GM12878 (cell line): ENCODE results near the gene RASGRF1. TPM values are rescaled to one million over a fixed set of nuclear protein-coding genes. Genes with fewer than 3 reads are reported as not detected.

Source experiments
- BACH1 ChIP-seq: fragments of 450-650 bp; IDR thresholded peaks from 2 replicates; pipeline ENCODE4 v1.6.1; 2017; ENCODE audit warnings: mild to moderate bottlenecking, borderline replicate concordance
- BHLHE40 ChIP-seq, 2 experiments: fragments of 450-650 bp in 1 of 2; IDR thresholded peaks; 2 replicates each; pipeline ENCODE4 v1.6.1; 2011 to 2017; ENCODE audit warnings: low read depth in 2 of 2, borderline replicate concordance in 1 of 2, improper control_type of control experiment in 1 of 2, low read length in 1 of 2, mild to moderate bottlenecking in 1 of 2
- CBFB ChIP-seq: IDR thresholded peaks from 2 replicates; pipeline ENCODE4 v1.6.1; 2016; ENCODE audit warnings: antibody characterized with exemption, low read depth
- CHD1 ChIP-seq: IDR thresholded peaks from 2 replicates; pipeline ENCODE4 v1.6.1; 2012; ENCODE audit warnings: low read depth, low read length, improper control_type of control experiment
- CREM ChIP-seq: IDR thresholded peaks from 2 replicates; pipeline ENCODE4 v1.6.1; 2014; ENCODE audit warnings: antibody characterized with exemption, low read depth
- EED ChIP-seq: sonication (generic); IDR thresholded peaks from 2 replicates; pipeline ENCODE4 v1.6.1; 2016; ENCODE audit warnings: antibody characterized with exemption, low read depth
- IRF4 ChIP-seq: IDR thresholded peaks from 2 replicates; pipeline ENCODE4 v1.6.1; 2011; ENCODE audit warnings: low read depth, low read length
- KLF5 ChIP-seq: fragments of 450-650 bp; IDR thresholded peaks from 2 replicates; pipeline ENCODE4 v1.6.1; 2014; ENCODE audit warnings: mild to moderate bottlenecking; ENCODE audit not compliant: partially characterized antibody
- NFYA ChIP-seq: IDR thresholded peaks from 2 replicates; pipeline ENCODE4 v1.6.1; 2011; ENCODE audit warnings: low read depth, mild to moderate bottlenecking, low read length, improper control_type of control experiment, borderline replicate concordance
- NFYB ChIP-seq: IDR thresholded peaks from 2 replicates; pipeline ENCODE4 v1.6.1; 2011; ENCODE audit warnings: low read depth, mild to moderate bottlenecking, low read length, improper control_type of control experiment, moderate library complexity; ENCODE audit not compliant: insufficient read depth
- POLR2A ChIP-seq: IDR thresholded peaks from 2 replicates; pipeline ENCODE4 v1.6.1; 2011; ENCODE audit warnings: low read depth, mild to moderate bottlenecking, low read length
- POLR2AphosphoS2 ChIP-seq: IDR thresholded peaks from 2 replicates; pipeline ENCODE4 v1.6.1; 2011; ENCODE audit warnings: low read depth, mild to moderate bottlenecking, low read length, improper control_type of control experiment, moderate library complexity
- RUNX3 ChIP-seq: IDR thresholded peaks from 2 replicates; pipeline ENCODE4 v1.6.1; 2012; ENCODE audit warnings: low read length, inconsistent platforms
- SIX5 ChIP-seq: IDR thresholded peaks from 2 replicates; pipeline ENCODE4 v1.6.1; 2011; ENCODE audit warnings: mild to moderate bottlenecking, low read depth, low read length, moderate library complexity; ENCODE audit not compliant: severe bottlenecking
- SP1 ChIP-seq: IDR thresholded peaks from one replicate; pipeline ENCODE4 v1.6.1; 2011; ENCODE audit warnings: low read depth, low read length
- SREBF1 ChIP-seq: IDR thresholded peaks from 2 replicates; pipeline ENCODE4 v1.6.1; 2012; ENCODE audit warnings: mild to moderate bottlenecking, low read length
- SRF ChIP-seq, 2 experiments: IDR thresholded peaks; 2 replicates each; pipeline ENCODE4 v1.6.1; 2011; ENCODE audit warnings: low read depth in 2 of 2, low read length in 2 of 2, mild to moderate bottlenecking in 1 of 2, moderate library complexity in 1 of 2
- TBL1XR1 ChIP-seq: IDR thresholded peaks from 2 replicates; pipeline ENCODE4 v1.6.1; 2012; ENCODE audit warnings: low read depth, low read length, improper control_type of control experiment
- YY1 ChIP-seq: IDR thresholded peaks from 2 replicates; pipeline ENCODE4 v1.6.1; 2011; ENCODE audit warnings: low read depth, mild to moderate bottlenecking, low read length
- polyA plus RNA-seq, 11 experiments: library from polyadenylated mRNA; depleted of rRNA in 4 of 11; unstranded in 6 of 11; stranded (reverse) in 5 of 11; fragments of >200 nt; fragmentation: Nextera tagmentation in 4 of 11; fragmentation: Illumina TruSeq in 1 of 11; extraction: Ambion mirVana in 4 of 11; extraction: Trizol in 1 of 11; gene quantifications; 1 replicate in 1 of 11; 2 replicates in 10 of 11; pipeline versions ENCODE4 v1.2.1 to v1.2.3, GENCODE V29; 2011 to 2016; ENCODE audit warnings: inconsistent platforms in 2 of 11, missing spikeins in 2 of 11, low read depth in 1 of 11
- total RNA-seq, 4 experiments: library from RNA; depleted of rRNA in 3 of 4; stranded (reverse); fragments of >200 nt in 3 of 4; fragmentation: Illumina TruSeq in 1 of 4; extraction: Trizol in 1 of 4; gene quantifications; 2 replicates each; pipeline versions ENCODE4 v1.2.1 to v1.2.3, GENCODE V29; 2013 to 2021
- TF ChIP-seq, protein P1 (sequence below), 3 experiments: IDR thresholded peaks in 2 of 3; conservative IDR thresholded peaks in 1 of 3; 2 replicates each; pipeline ENCODE4 v1.5.1; 2011; ENCODE audit warnings: low read depth in 3 of 3, low read length in 3 of 3, mild to moderate bottlenecking in 3 of 3, control low read depth in 2 of 3, moderate library complexity in 2 of 3, inconsistent platforms in 1 of 3, mixed read lengths in 1 of 3; ENCODE audit not compliant: control insufficient read depth in 2 of 3, insufficient read depth in 1 of 3; ENCODE audit errors: extremely low read depth in 1 of 3
- TF ChIP-seq, protein P2 (sequence below): fragments of 450-650 bp; IDR thresholded peaks from 2 replicates; pipeline ENCODE4 v1.6.1; 2016; ENCODE audit warnings: mild to moderate bottlenecking
- TF ChIP-seq, protein P3 (sequence below): fragments of 450-650 bp; IDR thresholded peaks from 2 replicates; pipeline ENCODE4 v1.6.1; 2017; ENCODE audit warnings: antibody characterized with exemption, mild to moderate bottlenecking, moderate library complexity
- TF ChIP-seq, protein P4 (sequence below): IDR thresholded peaks from 2 replicates; pipeline ENCODE4 v1.6.1; 2012; ENCODE audit warnings: low read length, inconsistent platforms

The RASGRF1 gene
- total and polyA plus RNA-seq, 10 of the 15 experiments (the other 5 are each of a cell fraction or from before 2014, with no cell fraction given), result 0.20 to 1.9 (median 0.86) TPM

DNA sequence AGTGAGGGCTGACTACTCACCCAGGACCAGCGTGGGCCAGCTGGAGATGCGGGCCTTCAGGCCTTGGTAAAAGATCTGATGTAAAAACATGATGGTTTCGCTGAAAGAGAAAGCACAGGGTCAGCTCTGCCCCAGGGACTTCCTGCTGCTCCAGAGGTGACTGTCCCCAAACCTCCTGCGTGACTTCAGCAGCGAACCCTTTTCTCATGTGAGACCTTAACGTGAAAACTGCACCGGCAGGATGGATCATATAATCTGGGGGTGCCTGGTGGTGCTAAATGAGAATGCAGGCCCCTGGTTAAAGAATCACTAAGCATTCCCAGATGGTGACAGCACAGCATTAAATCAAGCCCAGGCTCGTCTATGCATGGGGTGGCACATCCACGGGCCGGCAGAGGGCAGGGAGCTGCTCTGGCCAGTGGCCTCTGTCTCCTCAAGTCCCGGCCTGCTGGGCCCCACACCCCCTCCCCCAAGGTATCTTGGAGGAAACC, 55.4 kb downstream of the RASGRF1 start (continued):
- TF ChIP-seq SIX5 (no peak), NFYA (no peak), CBFB (no peak), KLF5 (no peak), NFYB (no peak), CHD1 (no peak), BACH1 (no peak), BHLHE40 (IDR thresholded peaks at IDR 0.05; ENCODE audit: borderline replicate concordance in 1 of 2, low read depth in 2 of 2, low read length in 1 of 2) (peak in 1 of 2 experiments; percentile 17; a peak in 1 of 4 replicates), SREBF1 (no peak), TBL1XR1 (no peak), IRF4 (0 out of 2 replicates have a peak, but pooled peaks have one; percentile 58), SP1 (peak; percentile 4), EED (0 out of 2 replicates have a peak, but pooled peaks have one; percentile 25), CREM (peak; percentile 25; the same call in 1 of the 2 replicates), RUNX3 (peak; percentile 46; the same call in 1 of the 2 replicates), YY1 (0 out of 2 replicates have a peak, but pooled peaks have one; percentile 24), POLR2AphosphoS2 (no peak), POLR2A (no peak), SRF (IDR thresholded peaks at IDR 0.05; ENCODE audit: low read depth in 2 of 2, low read length in 2 of 2) (no peak)
- TF ChIP-seq, protein P1, sequence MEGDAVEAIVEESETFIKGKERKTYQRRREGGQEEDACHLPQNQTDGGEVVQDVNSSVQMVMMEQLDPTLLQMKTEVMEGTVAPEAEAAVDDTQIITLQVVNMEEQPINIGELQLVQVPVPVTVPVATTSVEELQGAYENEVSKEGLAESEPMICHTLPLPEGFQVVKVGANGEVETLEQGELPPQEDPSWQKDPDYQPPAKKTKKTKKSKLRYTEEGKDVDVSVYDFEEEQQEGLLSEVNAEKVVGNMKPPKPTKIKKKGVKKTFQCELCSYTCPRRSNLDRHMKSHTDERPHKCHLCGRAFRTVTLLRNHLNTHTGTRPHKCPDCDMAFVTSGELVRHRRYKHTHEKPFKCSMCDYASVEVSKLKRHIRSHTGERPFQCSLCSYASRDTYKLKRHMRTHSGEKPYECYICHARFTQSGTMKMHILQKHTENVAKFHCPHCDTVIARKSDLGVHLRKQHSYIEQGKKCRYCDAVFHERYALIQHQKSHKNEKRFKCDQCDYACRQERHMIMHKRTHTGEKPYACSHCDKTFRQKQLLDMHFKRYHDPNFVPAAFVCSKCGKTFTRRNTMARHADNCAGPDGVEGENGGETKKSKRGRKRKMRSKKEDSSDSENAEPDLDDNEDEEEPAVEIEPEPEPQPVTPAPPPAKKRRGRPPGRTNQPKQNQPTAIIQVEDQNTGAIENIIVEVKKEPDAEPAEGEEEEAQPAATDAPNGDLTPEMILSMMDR (IDR thresholded peaks at IDR 0.05 in 2 of 3, conservative IDR thresholded peaks at IDR 0.05 in 1 of 3; ENCODE audit: control insufficient read depth in 2 of 3, extremely low read depth in 1 of 3, insufficient read depth in 1 of 3, low read depth in 3 of 3, low read length in 3 of 3), result peak; percentile 13 to 55 (median 29); a peak in 5 of 6 replicates
- TF ChIP-seq, protein P2, sequence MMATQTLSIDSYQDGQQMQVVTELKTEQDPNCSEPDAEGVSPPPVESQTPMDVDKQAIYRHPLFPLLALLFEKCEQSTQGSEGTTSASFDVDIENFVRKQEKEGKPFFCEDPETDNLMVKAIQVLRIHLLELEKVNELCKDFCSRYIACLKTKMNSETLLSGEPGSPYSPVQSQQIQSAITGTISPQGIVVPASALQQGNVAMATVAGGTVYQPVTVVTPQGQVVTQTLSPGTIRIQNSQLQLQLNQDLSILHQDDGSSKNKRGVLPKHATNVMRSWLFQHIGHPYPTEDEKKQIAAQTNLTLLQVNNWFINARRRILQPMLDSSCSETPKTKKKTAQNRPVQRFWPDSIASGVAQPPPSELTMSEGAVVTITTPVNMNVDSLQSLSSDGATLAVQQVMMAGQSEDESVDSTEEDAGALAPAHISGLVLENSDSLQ, result no peak
- TF ChIP-seq, protein P3, sequence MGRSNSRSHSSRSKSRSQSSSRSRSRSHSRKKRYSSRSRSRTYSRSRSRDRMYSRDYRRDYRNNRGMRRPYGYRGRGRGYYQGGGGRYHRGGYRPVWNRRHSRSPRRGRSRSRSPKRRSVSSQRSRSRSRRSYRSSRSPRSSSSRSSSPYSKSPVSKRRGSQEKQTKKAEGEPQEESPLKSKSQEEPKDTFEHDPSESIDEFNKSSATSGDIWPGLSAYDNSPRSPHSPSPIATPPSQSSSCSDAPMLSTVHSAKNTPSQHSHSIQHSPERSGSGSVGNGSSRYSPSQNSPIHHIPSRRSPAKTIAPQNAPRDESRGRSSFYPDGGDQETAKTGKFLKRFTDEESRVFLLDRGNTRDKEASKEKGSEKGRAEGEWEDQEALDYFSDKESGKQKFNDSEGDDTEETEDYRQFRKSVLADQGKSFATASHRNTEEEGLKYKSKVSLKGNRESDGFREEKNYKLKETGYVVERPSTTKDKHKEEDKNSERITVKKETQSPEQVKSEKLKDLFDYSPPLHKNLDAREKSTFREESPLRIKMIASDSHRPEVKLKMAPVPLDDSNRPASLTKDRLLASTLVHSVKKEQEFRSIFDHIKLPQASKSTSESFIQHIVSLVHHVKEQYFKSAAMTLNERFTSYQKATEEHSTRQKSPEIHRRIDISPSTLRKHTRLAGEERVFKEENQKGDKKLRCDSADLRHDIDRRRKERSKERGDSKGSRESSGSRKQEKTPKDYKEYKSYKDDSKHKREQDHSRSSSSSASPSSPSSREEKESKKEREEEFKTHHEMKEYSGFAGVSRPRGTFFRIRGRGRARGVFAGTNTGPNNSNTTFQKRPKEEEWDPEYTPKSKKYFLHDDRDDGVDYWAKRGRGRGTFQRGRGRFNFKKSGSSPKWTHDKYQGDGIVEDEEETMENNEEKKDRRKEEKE, result no peak
- TF ChIP-seq, protein P4, sequence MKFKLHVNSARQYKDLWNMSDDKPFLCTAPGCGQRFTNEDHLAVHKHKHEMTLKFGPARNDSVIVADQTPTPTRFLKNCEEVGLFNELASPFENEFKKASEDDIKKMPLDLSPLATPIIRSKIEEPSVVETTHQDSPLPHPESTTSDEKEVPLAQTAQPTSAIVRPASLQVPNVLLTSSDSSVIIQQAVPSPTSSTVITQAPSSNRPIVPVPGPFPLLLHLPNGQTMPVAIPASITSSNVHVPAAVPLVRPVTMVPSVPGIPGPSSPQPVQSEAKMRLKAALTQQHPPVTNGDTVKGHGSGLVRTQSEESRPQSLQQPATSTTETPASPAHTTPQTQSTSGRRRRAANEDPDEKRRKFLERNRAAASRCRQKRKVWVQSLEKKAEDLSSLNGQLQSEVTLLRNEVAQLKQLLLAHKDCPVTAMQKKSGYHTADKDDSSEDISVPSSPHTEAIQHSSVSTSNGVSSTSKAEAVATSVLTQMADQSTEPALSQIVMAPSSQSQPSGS, result 0 out of 2 replicates have a peak, but pooled peaks have one; percentile 11
